Upper lobe of left lung (tissue), 6 donors: Measurements from ENCODE around the gene DNAH9. TPM values are rescaled to one million over a fixed set of nuclear protein-coding genes. Genes with fewer than 3 reads are reported as not detected.

Experiments used
- ATAC-seq, 2 donors: fragments of 200-7000 bp; cut with Tn5 transposase; one replicate each; pipeline ENCODE4 v1.9.1; 2022; ENCODE audit warnings: mild to moderate bottlenecking in 2 of 2, moderate library complexity in 2 of 2; ENCODE audit not compliant: low FRiP score in 2 of 2
- DNase-seq, 2 donors: peaks; one replicate each; pipeline ENCODE4 v3.0.0-alpha.2; 2019 to 2020
- H3K27ac ChIP-seq, 4 donors: fragments of 200-600 bp; sonication (generic); one replicate each; pipeline ENCODE4 v1.5.1; 2016 to 2019
- H3K27me3 ChIP-seq, 4 donors: fragments of 200-600 bp; sonication (generic); one replicate each; pipeline ENCODE4 v1.5.1; 2017 to 2019
- H3K36me3 ChIP-seq, 4 donors: fragments of 200-600 bp; sonication (generic); one replicate each; pipeline ENCODE4 v1.5.1; 2016 to 2019
- H3K4me1 ChIP-seq, 4 donors: fragments of 200-600 bp; sonication (generic); one replicate each; pipeline ENCODE4 v1.5.1; 2018 to 2019
- H3K4me3 ChIP-seq, 4 donors: fragments of 200-600 bp; sonication (generic); one replicate each; pipeline ENCODE4 v1.5.1; 2017 to 2019; ENCODE audit warnings: mild to moderate bottlenecking in 2 of 4, moderate library complexity in 1 of 4
- H3K9me3 ChIP-seq, 4 donors: fragments of 200-600 bp; sonication (generic); one replicate each; pipeline ENCODE4 v1.5.1; 2018 to 2019
- CTCF ChIP-seq, 6 experiments: fragments of 450-650 bp in 4 of 6; fragments of 200-600 bp in 2 of 6; sonication (generic) in 2 of 6; IDR thresholded peaks; one replicate each; pipeline ENCODE4 v1.5.1; 2016 to 2019; ENCODE audit warnings: antibody characterized with exemption in 6 of 6
- EP300 ChIP-seq, 4 donors: sonication (generic); formaldehyde crosslinking; IDR thresholded peaks; one replicate each; pipeline ENCODE4 v1.5.1; 2017; ENCODE audit warnings: antibody characterized with exemption in 4 of 4, control low read depth in 2 of 4
- POLR2A ChIP-seq, 4 donors: fragments of 450-650 bp; IDR thresholded peaks; one replicate each; pipeline ENCODE4 v1.5.1; 2016 to 2017; ENCODE audit warnings: antibody characterized with exemption in 4 of 4, mild to moderate bottlenecking in 2 of 4
- POLR2AphosphoS5 ChIP-seq, 2 donors: sonication (generic); formaldehyde crosslinking; IDR thresholded peaks; one replicate each; pipeline ENCODE4 v1.5.1; 2017; ENCODE audit warnings: antibody characterized with exemption in 2 of 2
- WGBS, 2 donors: methylation state at CpG; one replicate each; pipeline ENCODE4 v1.1.5; 2017 to 2018; 5-methylcytosine and 5-hydroxymethylcytosine counted together
- total RNA-seq, 6 donors: library from RNA; depleted of rRNA in 4 of 6; stranded (reverse); fragments of >200 nt in 4 of 6; gene quantifications; one replicate each; pipeline versions ENCODE4 v1.1.0 to v1.2.1, GENCODE V29; 2016 to 2021
- donor health status: DM: no; HTN: no; CAD: no; lungs with moderate emphysema.
- donor health status: DM: no; HTN: yes; CAD: no; lungs with severe emphysema.

The DNAH9 gene
- total RNA-seq, 6 donors from 2014 or later: 0.92 to 42.6 (median 14.8) TPM

GRCh38 chr17:11628374-11628773 lies 30.1 kb downstream of the DNAH9 start:
- no peak for ATAC-seq
- no peak for TF ChIP-seq POLR2A (IDR thresholded peaks at IDR 0.05)
- TF ChIP-seq EP300 (IDR thresholded peaks at IDR 0.05): no peak
- no peak for TF ChIP-seq CTCF (IDR thresholded peaks at IDR 0.05)
- TF ChIP-seq POLR2AphosphoS5 (IDR thresholded peaks at IDR 0.05): no peak
- Histone ChIP-seq H3K9me3 (no peaks in the 10 kb centered on the region), H3K4me3 (no peak overlapping the region), H3K27ac (no peak overlapping the region), H3K36me3 (no peaks in the 10 kb centered on the region), H3K4me1 (no peaks in the 10 kb centered on the region), H3K27me3 (no peaks in the 10 kb centered on the region)
- 42 to 47% methylated on average over 5 to 10 of the region's 10 CpGs for WGBS, 2 donors
- no peak for DNase-seq

- no peak for TF ChIP-seq POLR2A (IDR thresholded peaks at IDR 0.05)
- TF ChIP-seq POLR2AphosphoS5 (IDR thresholded peaks at IDR 0.05): no peak
- no peak for TF ChIP-seq EP300 (IDR thresholded peaks at IDR 0.05)
- TF ChIP-seq CTCF (IDR thresholded peaks at IDR 0.05): no peak
- no peak overlapping the region for H3K4me3 ChIP-seq
- DNase-seq (no peak), ATAC-seq (no peak)
- WGBS, 2 donors: 88 to 90% methylated on average over 3 of the region's 3 CpGs
- no peaks in the 10 kb centered on the region for H3K9me3 ChIP-seq
- H3K4me1 ChIP-seq: no peaks in the 10 kb centered on the region
- H3K27ac ChIP-seq: no peak overlapping the region
- no peaks in the 10 kb centered on the region for H3K27me3 ChIP-seq
- no peaks in the 10 kb centered on the region for H3K36me3 ChIP-seq
These were observed 30.6 kb downstream of the DNAH9 start for GRCh38 chr17:11628831-11629230.

- ATAC-seq (no peak), DNase-seq (no peak)
- Histone ChIP-seq H3K27me3 (no peaks in the 10 kb centered on the region), H3K27ac (no peak overlapping the region), H3K4me1 (no peaks in the 10 kb centered on the region), H3K36me3 (no peaks in the 10 kb centered on the region), H3K4me3 (no peak overlapping the region), H3K9me3 (no peaks in the 10 kb centered on the region)
- no peak for TF ChIP-seq CTCF (IDR thresholded peaks at IDR 0.05)
- TF ChIP-seq EP300 (IDR thresholded peaks at IDR 0.05): no peak
- TF ChIP-seq POLR2A (IDR thresholded peaks at IDR 0.05): no peak
- no peak for TF ChIP-seq POLR2AphosphoS5 (IDR thresholded peaks at IDR 0.05)
- WGBS, 2 donors: 76 to 82% methylated on average over 3 to 5 of the region's 5 CpGs
These were observed 38.5 kb downstream of the DNAH9 start for GRCh38 chr17:11636771-11637170.

GRCh38 chr17:11637796-11638195 lies 39.5 kb downstream of the DNAH9 start:
- 71 to 81% methylated on average over 6 of the region's 6 CpGs for WGBS, 2 donors
- Histone ChIP-seq H3K27ac (no peak overlapping the region), H3K4me3 (no peak overlapping the region), H3K4me1 (no peaks in the 10 kb centered on the region), H3K9me3 (no peaks in the 10 kb centered on the region), H3K27me3 (no peaks in the 10 kb centered on the region), H3K36me3 (no peaks in the 10 kb centered on the region)
- ATAC-seq (no peak), DNase-seq (no peak)
- no peak for TF ChIP-seq CTCF (IDR thresholded peaks at IDR 0.05)

GRCh38 chr17:11638700-11639265 lies 40.5 kb downstream of the DNAH9 start:
- DNase-seq (no peak), ATAC-seq (no peak)
- no peak overlapping the region for H3K27ac ChIP-seq
- no peaks in the 10 kb centered on the region for H3K9me3 ChIP-seq
- 58 to 78% methylated on average over 2 of the region's 2 CpGs for WGBS, 2 donors
- H3K36me3 ChIP-seq: no peaks in the 10 kb centered on the region
- H3K4me3 ChIP-seq: no peak overlapping the region
- H3K27me3 ChIP-seq: no peaks in the 10 kb centered on the region
- H3K4me1 ChIP-seq: no peaks in the 10 kb centered on the region
- TF ChIP-seq EP300 (IDR thresholded peaks at IDR 0.05) (no peak), POLR2AphosphoS5 (IDR thresholded peaks at IDR 0.05) (no peak), POLR2A (IDR thresholded peaks at IDR 0.05) (no peak), CTCF (IDR thresholded peaks at IDR 0.05) (no peak)
